Diencephalon (tissue), 1 donor: ENCODE results near the gene KIAA0930. TPM values are rescaled to one million over a fixed set of nuclear protein-coding genes. Genes with fewer than 3 reads are reported as not detected.

Source experiments
- small RNA-seq: library from RNA; depleted of rRNA; stranded (forward); fragments of <200 nt; gene quantifications from one replicate; pipeline ENCODE3, GENCODE V24; 2014
- total RNA-seq: library from RNA; depleted of rRNA; stranded (reverse); fragments of >200 nt; gene quantifications from one replicate; pipeline ENCODE4 v1.2.3, GENCODE V29; 2014

The KIAA0930 gene
- total RNA-seq, result 57.9 TPM

DNA sequence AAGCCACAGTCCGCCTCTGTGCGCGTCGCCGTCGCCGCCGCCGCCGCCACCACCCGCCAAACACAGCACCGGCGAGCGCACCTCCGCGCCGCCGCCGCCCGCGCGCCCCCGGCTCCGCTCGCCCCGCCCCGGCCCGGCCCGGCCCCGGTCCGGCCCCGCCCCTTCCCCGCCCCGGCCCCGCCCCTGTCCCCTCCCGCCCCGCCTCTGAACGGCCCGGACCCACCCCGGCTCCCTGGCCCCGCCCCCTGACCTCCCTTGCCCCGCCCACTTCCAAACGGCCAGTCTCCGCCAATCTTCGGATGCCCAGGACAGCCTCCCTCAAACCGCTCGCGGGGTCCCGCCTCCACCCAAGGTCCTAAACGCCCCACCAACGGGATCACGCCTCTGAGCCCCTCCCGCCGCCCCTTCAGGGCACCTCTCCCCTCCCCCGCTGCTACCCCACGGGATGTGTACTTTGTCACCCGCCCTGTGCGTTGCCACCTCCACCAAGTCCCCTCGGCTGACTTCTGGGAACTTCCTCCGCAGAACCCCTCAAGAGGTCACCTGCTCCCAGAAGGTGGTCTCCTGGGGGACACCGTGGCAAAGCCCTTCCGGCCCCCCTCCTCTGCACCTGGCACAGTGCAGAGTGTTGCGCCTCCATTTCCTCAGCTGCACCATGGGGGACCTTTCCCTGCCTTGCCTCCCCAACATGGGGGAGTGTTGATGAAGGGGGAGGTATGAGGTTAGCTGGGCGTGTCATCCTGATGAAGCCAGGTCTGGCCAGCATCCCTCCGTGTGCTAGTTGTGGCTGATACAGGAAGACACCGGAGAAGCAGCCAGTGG lies at the start of gene KIAA0930:
Gene KIAA0930, minus strand, starts transcription at position 85 of the 822 bp plus-strand sequence. CDS start 191 bp downstream, outside the sequence.

DNA sequence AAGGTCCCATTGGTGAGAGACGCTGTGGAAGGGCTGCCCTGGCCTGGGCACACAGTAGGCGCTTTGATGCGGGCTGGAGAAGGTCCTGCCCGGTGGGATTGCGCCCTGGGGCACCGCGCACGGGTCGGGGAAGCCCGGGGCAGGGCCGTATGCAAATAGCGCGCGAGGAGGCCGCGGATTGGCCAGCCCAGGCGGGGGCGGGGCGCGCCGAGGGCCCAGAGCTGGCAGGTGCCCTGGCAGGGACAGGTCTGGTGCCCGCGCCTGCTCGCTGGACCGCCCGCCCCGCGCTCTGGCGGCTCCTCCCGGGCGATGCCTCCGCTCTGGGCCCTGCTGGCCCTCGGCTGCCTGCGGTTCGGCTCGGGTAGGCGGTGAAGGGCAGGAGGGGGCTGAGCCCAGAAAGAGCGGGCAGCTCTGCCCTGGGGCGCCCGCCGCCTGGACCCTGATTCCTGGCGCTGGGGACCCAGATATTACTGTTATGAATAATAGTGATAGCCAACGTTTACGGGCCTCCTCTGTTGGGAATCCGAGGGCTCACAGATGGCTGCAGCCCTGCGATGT lies 44.1 kb upstream of the KIAA0930 start, which contains the start of gene UPK3A:
Gene UPK3A, plus strand, starts transcription at position 245 of the 558 bp plus-strand sequence. Its CDS starts 65 bp downstream, at position 310.

GRCh38 chr22:45163451-45164269 lies 77.0 kb downstream of the KIAA0930 start, which contains the start of gene NUP50:
NUP50 (plus strand) TSS chr22:45163925; CDS start chr22:45168178, 4,253 bp downstream.

Small RNAs within 50 kb of the gene (small RNA-seq; reads per million reads assigned to genes)
- gene MIR1249, result 1.3 reads per million, percentile 82 among the genes with 10 or more reads in this experiment

Other genes starting within 250 kb of the KIAA0930 start
- gene PHF21B, start 230.9 kb downstream of the KIAA0930 start, total RNA-seq, result 8.8 TPM
- gene NUP50, start 77.0 kb downstream of the KIAA0930 start, total RNA-seq, result 44.1 TPM
- not detected for gene UPK3A, start 44.1 kb upstream of the KIAA0930 start, total RNA-seq
- gene FAM118A, start 69.0 kb upstream of the KIAA0930 start, total RNA-seq, result 34.1 TPM
- not detected for gene SMC1B, start 172.7 kb upstream of the KIAA0930 start, total RNA-seq
- 2.5 TPM for gene RIBC2, start 172.8 kb upstream of the KIAA0930 start, total RNA-seq